Activated CD4-positive, alpha-beta T cell treated with anti-CD3 and anti-CD28 coated beads, Interleukin-2, amount 50 U/mL, for 24 hours (primary cell): ENCODE data around the gene ATP6AP2.
"Not testable (repeated sequence)": the region's sequence is repeated elsewhere in the genome, so short reads cannot be mapped to it uniquely, and the experiment has no call there.

Source experiments
- DNase-seq, 2 donors: peaks; one replicate each; pipeline ENCODE4 v3.0.0-alpha.2; 2020; ENCODE audit warnings: low read depth in 1 of 2, low spot score in 1 of 2

Gene ATP6AP2

GRCh38 chrX:40573763-40574162, 7.0 kb upstream of the ATP6AP2 start:
- DNase-seq, result no peak

GRCh38 chrX:40575411-40575810, 5.4 kb upstream of the ATP6AP2 start:
- DNase-seq, result not testable (repeated sequence)

GRCh38 chrX:40576291-40576690, 4.5 kb upstream of the ATP6AP2 start:
- DNase-seq, result no peak

- DNase-seq, result no peak
These were observed 2.6 kb upstream of the ATP6AP2 start for GRCh38 chrX:40578039-40578695.

GRCh38 chrX:40579141-40579540, 1.6 kb upstream of the ATP6AP2 start:
- DNase-seq, result no peak

GRCh38 chrX:40579900-40580536, 752 bp upstream of the ATP6AP2 start:
- no peak for DNase-seq

GRCh38 chrX:40581336-40581920, 658 bp downstream of the ATP6AP2 start:
- DNase-seq, result no peak

- DNase-seq, result not testable (repeated sequence)
These were observed 1.4 kb downstream of the ATP6AP2 start for GRCh38 chrX:40582178-40582577.

- DNase-seq, result no peak
These were observed 2.0 kb downstream of the ATP6AP2 start for GRCh38 chrX:40582811-40583210.

GRCh38 chrX:40587623-40588022, 6.9 kb downstream of the ATP6AP2 start:
- DNase-seq, result not testable (repeated sequence)

- not testable (repeated sequence) for DNase-seq
These were observed 9.0 kb downstream of the ATP6AP2 start for GRCh38 chrX:40589616-40590321.

GRCh38 chrX:40603446-40603845, 22.7 kb downstream of the ATP6AP2 start:
- DNase-seq, result no peak

GRCh38 chrX:40607381-40607780, 26.6 kb downstream of the ATP6AP2 start:
- DNase-seq, result no peak

GRCh38 chrX:40612511-40612910, 31.7 kb downstream of the ATP6AP2 start:
- DNase-seq, result no peak

- DNase-seq, result no peak
These were observed 35.2 kb downstream of the ATP6AP2 start for GRCh38 chrX:40615976-40616375.

GRCh38 chrX:40617566-40617965, 36.8 kb downstream of the ATP6AP2 start:
- DNase-seq, result no peak

- no peak for DNase-seq
These were observed 41.8 kb downstream of the ATP6AP2 start for GRCh38 chrX:40622479-40623138.

- no peak for DNase-seq
These were observed 42.4 kb downstream of the ATP6AP2 start, which contains the start of gene MPC1L for GRCh38 chrX:40623139-40623536. TSS of gene MPC1L (plus strand) at chrX:40623428. CDS start at chrX:40623566, 138 bp downstream.

GRCh38 chrX:40623665-40624064, 42.9 kb downstream of the ATP6AP2 start:
- DNase-seq, result no peak

GRCh38 chrX:40625294-40625693, 44.5 kb downstream of the ATP6AP2 start:
- DNase-seq, result no peak

GRCh38 chrX:40628506-40628905, 47.7 kb downstream of the ATP6AP2 start:
- DNase-seq, result no peak
